Activated naive CD4-positive, alpha-beta T cell treated with Interleukin-2 at 50 U/mL for 16 hours (primary cell): ENCODE data around the gene ZSCAN4.

Experiments used
- DNase-seq: peaks from one replicate; pipeline ENCODE4 v3.0.0-alpha.2; 2020

The ZSCAN4 gene, protein sequence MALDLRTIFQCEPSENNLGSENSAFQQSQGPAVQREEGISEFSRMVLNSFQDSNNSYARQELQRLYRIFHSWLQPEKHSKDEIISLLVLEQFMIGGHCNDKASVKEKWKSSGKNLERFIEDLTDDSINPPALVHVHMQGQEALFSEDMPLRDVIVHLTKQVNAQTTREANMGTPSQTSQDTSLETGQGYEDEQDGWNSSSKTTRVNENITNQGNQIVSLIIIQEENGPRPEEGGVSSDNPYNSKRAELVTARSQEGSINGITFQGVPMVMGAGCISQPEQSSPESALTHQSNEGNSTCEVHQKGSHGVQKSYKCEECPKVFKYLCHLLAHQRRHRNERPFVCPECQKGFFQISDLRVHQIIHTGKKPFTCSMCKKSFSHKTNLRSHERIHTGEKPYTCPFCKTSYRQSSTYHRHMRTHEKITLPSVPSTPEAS

DNA sequence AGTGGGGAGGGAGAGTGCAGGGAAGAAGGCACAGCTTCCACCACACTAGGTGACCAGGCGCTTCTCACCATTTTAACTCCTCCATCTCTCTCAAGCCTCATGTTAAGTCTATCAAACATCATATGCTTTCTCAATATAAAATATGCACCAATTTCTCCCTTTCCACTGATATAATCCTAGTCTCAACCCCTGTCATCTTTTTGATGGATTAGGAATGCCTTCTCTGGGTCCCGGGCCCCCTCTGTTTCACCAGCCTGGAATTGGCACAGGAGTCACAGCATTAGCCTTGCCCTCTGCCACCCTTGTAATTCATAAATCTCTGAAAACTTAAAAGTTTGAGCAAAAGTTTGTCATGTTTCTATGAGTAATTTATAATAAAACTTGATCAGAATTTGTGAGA, at the start of gene ZSCAN4:
Gene ZSCAN4, plus strand, starts transcription at position 301 of the 400 bp plus-strand sequence. CDS start 7,211 bp downstream, outside the sequence.
- no peak for DNase-seq

DNA sequence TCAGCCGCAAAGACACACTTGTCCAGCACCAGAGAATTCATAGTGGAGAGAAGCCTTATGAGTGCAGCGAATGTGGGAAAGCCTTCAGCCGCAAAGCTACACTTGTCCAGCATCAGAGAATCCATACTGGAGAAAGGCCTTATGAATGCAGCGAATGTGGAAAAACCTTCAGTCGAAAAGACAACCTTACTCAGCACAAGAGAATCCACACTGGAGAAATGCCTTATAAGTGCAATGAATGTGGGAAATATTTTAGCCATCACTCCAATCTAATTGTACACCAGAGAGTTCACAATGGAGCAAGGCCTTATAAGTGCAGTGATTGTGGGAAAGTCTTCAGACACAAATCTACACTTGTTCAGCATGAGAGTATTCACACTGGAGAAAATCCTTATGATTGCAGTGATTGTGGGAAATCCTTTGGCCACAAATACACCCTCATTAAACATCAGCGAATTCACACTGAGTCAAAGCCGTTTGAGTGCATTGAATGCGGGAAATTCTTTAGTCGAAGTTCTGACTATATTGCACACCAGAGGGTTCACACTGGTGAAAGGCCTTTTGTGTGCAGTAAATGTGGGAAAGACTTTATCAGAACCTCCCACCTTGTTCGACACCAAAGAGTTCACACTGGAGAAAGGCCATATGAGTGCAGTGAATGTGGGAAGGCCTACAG, 47.9 kb upstream of the ZSCAN4 start:
- DNase-seq: no peak

DNA sequence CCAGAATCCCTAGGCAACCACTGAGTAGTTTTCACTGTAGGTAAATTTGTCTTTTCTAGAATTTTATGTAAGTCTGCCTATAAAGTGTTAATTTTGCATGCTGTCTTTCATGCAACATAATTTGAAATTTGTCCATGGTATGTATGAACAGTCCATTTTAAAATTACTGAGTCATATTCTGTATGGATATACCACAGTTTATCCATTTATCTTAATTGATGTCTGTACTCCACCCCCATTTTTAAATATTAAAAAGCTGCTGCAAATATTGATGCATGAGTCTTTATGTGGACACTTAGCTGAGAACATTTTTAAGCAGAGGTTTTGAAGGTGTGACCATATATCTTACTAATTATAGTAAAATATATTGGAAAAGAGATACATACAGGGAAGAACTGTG, 45.6 kb upstream of the ZSCAN4 start:
- no peak for DNase-seq

DNA sequence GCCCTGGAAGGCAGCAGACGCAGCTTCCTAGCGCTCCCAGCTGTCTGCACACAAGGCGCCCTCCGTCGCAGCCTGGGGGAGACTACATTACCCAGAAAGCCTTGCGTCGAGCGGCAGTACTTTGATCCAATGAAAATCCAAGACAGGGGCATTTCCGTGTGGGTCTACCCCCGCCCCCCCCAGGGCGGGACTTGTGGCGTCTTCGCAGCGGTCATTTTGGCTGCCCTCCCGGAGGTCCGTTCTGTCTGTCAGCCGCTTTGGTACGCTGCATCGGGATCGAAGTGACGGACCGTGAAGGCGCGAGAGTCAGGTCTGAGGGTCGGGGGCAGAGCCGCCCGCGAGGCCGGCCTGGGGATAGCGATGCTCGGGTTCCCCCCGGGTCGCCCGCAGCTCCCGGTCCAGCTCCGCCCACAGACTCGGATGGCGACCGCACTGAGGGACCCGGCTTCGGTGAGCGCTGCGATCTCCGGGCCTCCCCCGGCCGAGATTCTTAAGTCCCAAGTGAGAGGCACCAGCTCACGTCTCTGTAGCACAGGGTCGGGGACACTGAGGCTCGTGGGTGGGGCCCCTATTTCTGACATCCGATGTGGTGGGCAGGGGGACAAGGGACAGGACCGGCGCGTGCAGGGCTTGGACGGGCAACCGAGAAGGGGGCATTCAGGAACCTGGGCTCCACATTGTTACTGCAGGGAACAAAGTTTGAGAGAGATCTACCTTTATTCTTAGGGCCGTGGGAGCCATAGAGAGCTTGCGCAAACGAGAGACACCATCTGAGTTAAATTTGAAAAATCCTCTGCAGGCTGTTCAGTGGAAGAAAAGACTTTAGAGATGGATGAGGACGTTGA, 35.5 kb upstream of the ZSCAN4 start, which contains the start of gene ZNF211:
Gene ZNF211, plus strand, starts transcription at position 182 of the 845 bp plus-strand sequence. Its CDS starts 179 bp downstream, at position 361.
- peak; percentile 88 for DNase-seq

DNA sequence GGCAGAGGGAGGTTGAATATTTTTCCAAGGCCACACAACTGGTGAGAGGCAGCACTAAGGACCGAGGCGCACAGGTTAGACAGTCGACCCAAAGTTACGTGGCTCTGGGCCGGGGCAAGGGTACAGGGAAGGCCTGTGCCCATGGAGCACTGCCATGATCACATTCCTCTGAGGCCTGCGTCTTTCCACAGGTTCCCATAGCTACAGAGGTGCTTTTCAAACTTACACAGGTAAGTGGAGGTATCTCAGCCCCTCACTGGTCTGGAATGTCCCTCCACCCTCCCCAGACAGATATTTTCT, 35.0 kb upstream of the ZSCAN4 start:
- DNase-seq: no peak

DNA sequence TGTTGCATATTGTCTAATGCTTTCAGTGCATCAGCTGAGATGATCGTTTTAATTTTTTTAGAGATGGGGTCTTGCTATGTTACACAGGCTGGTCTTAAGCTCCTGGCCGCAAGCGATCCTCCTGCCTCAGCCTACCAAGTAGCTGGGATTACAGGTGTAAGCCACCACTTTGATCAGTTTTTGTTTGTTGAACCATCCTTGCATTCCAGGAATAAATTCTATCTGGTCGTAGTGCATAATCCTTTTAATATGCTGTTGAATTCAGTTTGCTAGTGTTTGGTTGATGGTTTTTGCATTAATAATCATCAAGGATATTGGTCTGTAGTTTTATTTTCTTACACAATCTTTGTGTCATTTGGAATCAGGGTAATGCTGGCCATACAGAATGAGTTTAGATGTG, 31.4 kb upstream of the ZSCAN4 start:
- DNase-seq: no peak

DNA sequence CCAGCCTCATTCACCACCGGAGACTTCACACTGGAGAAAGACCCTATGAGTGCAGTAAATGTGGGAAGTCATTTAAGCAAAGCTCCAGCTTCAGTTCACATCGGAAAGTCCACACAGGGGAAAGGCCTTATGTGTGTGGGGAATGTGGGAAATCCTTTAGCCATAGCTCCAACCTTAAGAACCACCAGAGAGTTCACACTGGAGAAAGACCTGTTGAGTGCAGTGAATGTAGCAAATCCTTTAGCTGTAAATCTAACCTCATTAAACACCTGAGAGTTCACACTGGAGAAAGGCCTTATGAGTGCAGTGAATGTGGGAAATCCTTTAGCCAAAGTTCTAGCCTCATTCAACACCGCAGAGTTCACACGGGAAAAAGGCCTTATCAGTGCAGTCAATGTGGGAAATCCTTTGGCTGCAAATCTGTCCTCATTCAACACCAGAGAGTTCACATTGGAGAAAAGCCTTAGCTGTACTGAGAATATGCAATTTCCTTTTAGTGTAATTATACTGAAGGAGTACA, 27.0 kb upstream of the ZSCAN4 start:
- DNase-seq: no peak

DNA sequence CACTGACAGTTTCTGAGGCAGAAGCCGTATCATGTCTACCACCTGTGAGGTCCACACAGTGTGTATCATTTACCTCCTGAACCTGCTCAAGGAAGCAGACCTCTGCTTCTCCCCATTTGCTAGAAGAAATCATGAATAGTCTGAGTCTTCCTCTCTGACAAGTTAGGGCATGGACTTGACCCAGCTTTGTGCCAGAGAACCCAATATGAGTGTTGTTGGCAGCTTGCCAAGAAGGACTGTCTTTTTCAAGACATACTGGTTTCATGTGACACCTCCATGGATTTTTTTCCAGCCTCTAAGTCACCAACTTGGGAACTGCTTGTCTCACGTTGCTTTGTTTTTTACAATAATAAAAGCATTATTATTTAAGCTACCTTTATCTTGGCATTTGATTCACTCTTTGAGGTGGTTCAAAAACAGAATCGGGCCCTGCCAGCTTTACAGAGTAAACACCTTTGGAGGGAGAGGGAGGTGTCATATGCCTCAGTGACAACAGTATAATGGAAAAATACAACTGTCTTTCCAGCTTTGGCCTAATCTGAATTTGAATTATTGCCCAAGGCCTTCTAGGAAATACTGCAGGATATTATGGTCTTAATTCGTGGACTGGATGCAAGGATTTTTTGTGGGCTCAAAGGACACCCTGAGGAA, 26.2 kb upstream of the ZSCAN4 start:
- DNase-seq: no peak

DNA sequence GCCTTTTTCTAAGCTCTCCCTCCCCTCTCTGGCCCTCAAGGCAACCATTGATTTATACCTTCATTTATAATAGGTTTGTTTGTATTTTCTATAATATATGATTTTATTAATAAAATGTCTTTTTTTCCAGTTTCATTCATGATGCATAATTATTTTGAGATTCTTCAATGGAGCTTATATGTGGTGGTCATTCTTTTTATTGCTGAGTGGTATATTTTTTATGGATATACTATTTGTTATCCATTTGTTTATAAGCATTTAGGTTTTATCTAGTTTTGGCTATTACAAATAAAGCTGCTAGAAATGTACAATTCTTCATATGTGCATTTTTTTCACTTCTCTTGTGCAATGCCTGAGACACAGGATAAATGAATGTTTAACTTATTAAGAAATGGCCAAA, 25.0 kb upstream of the ZSCAN4 start:
- no peak for DNase-seq

DNA sequence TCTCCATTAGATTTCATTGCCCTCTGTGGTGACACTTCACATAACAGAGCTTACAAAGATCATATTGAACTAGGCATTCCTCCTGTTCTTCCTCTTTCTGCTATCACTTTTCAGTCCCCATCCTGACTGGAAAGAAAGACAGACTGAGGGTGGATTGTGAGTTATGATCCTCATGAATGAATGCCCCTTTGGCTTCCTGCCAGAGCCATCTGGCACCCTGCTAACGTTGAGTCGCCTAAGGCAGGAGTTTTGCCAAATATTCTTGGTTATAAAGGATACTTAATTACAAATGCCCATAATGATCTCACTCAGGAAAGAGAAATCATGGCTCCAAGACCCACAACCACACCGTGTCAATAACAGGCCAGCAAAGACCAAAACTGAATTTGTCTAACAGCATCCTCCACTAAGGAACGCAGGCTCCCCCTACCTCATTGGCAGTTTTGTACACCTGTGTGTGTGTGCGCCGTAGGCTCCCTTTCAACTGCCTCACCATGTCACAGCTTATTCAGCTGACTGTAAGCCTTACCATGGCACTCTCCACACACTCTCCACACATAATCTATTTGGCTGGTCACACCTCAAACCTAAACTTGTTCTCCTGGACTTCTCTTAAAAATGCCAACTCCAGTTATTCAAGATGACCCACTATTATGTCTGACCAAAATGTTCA, 20.3 kb upstream of the ZSCAN4 start:
- no peak for DNase-seq

DNA sequence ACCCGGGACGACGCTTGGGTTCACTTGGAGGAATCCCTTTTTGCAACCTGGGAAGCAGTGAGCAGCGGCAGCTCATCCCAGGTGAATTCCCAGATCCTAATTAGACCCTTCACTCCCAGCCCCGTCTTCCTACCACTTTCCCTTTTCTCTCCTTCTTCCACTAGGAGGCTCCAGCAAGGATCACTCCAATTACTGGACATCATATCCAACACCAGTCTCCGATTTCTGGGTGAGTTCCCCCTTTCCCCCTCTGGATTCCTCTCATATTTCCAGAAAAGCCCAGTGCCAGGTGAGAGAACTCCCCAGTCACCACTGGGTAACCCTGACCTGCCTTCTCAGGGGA, 17.1 kb upstream of the ZSCAN4 start:
- DNase-seq: no peak

DNA sequence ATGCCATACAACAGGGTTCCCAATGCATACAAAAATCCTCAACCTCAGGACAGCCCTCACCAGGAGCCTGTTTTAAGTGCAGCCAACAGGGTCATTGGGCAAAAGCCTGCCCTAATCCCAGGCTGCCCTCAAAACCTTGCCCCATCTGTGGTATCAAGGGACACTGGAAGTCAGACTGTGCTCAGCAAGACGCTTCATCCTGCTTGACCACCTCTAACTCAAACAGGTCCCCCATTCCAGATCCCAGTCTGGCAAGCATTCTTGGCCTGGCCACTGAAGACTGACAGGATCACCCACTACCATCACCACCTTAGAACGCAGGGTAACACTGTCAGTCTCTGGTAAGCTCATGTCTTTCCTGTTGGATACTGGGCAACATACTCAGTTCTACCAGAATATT, 15.0 kb upstream of the ZSCAN4 start:
- no peak for DNase-seq

DNA sequence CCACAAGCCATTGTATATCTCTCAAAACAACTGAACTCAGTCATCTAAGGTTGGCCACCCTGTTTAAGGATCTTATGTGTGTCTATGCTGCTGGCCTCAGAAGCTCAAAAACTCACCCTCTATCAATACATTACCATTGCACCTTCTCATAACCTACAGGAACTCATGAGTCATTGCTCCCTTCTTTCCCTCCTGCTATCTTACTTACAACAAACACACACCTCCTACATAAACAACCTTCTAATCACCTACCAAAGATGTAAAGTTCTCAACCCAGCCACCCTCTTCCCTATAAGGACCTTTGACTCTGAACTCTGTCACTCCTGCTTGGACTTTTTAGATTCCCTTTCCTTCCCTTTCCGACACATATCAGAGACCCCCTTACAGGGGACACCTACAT, 13.3 kb upstream of the ZSCAN4 start:
- no peak for DNase-seq

DNA sequence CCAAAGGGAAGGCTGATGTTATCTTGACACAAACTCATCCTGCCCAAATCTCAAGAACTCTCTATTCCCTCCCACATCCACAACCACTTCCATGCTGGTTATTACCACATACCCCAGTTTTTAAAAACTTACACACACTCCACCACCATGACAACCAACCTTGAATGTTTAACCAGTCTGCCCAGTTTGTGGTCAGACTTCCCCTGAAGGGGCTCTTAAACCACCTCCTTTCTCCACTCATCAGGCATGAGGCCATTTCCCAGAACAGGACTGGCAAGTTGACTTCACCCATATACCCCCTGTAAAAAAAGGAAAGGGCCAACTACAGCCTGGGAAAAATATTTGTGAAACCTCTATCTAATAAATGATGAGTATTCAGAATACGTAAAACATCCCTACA, 12.4 kb upstream of the ZSCAN4 start:
- no peak for DNase-seq

DNA sequence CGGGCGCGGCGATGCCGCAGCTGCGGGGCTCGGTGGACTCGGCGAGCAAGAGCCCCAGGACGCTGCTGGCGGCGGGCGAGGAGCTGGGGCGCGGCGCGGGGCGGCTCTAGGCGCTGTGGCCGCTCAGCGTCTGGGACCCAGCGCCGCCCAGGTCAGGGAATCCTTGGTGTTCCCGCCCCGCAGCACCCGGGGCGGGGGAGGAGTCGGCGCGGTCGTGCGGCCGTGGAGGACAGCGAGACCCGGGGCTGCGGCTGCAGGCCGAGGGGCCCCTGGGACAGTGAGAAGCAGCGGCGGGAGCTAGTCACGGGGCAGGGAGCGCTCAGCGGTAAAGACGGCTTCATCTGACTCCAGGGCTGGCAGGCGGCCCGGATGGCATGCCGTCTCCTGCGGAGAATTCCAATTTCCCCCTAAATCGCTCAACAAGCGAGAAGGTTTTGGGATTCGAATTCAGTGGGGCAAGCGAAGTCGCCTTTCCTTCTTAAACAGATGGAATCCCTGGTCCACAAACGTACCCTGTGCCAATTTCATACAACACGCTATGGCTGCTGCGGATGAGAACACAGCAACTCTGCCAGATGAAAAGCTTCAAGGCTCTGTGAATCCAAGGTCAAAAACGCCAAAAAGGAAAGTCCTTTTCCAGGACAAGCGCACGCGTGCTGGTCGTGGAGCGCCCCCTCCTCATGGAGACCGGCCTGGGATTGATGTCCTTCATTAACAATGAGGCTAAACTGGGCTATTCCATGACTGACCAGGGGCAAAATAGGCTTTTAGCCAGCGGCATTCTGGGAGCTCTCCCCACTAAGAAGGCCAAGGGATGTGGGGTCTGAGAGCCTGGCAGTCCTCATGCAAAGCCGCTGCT, 4.2 kb upstream of the ZSCAN4 start:
- no peak for DNase-seq

DNA sequence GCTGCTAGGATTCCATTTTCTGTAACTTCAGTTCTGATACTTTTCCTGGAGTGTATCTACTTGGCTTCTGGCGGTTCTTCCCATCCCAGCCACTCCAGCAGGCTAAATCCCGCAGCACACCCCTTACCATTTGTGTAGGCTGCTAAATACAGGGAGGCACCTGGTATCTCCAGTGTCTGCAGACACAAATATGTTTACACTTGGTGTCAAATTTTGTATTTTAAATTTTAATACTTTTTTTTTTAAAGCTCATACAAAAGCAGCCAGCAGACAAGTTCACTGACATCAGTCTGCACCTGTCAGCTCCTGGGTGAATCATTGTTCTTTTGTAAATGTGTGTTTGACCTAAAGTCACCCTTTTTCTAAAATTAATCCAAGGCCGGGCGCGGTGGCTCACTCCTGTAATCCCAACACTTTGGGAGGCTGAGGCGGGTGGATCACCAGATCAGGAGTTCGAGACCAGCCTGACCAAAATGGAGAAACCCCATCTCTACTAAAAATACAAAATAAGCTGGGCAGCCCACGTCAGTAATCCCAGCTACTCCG, 3.4 kb upstream of the ZSCAN4 start:
- DNase-seq: no peak

DNA sequence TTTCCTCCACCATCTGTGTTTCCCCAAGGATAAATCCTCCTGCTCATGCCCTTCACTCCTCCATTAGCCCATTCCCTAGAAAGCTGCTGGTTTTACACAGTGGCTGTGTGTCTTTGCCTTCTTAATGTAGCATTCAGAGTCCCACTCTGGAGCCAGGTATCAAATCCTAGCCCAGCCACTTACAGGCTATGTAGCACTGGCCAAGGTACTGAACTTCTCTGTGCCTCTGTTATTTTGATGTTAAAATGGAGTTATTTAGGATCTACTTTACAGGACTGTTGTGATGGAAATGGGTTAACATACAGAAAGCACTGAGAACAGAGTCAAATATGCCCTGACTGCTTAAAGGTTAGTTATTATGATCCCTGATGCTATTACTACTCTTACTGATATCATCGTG, 1.5 kb upstream of the ZSCAN4 start:
- DNase-seq: no peak

DNA sequence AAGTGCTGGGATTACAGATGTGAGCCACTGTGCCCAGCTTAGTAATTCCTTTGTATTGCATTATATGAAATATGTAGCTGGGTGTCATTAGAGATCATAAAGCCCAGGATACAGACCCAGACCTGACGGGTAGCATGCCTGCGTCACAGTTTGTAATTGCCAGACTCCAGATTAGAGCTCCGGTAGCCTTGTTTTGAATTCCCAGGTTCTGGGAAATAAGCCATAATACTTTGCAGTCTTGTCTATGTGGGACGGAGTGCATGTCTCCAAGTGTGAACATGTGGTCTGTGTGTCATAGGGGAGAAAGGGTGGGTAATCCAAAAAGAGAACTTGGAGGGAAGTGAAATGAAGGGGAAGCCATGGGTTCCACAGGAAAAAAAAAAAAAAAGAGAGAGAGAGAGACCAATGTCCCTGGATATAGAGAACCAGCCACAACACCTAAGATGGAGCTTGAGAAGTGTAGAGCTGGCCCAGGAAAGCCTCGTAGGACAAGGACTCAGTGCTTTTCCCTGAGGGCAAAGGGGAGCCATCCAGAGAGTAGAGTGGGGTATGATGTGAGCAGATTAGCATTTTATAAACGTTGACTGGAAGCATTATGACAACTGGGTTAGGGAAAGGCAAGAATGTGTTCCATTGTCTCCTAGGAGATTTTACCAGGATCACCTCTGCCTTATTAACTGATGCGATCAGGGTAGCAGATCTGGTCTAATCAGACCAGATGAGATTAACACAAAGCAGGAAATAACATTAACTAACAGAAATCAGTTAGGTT, 2.6 kb downstream of the ZSCAN4 start:
- DNase-seq: no peak

DNA sequence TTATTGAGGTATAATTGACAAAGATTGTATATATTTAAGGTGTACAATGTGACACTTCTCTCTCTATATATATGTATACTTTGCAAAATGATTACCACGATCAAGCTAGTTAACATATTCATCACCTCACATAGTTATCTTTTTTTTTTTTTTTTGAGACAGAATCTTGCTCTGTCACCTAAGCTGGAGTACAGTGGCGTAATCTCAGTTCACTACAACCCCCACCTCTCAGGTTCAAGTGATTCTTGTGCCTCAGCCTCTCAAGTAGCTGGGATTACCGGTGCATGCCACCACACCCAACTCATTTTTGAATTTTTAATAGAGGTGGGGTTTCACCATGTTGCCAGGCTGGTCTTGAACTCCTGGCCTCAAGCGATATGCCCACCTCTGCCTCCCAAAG, 3.7 kb downstream of the ZSCAN4 start:
- DNase-seq: no peak

DNA sequence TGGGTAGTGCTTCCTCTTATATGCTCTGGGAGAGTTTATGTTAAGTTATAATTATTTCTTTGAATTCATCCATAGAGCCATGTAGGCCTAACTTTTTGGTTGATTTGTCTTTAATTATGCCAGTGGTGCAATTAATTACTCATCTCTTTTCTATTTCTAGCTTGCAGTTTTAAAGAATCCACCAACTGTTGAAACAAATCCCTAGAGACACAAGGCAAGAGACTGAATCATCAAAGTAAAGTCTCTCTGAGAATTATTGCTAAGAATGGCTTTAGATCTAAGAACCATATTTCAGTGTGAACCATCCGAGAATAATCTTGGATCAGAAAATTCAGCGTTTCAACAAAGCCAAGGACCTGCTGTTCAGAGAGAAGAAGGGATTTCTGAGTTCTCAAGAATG, 7.1 kb downstream of the ZSCAN4 start:
- DNase-seq: no peak
